IMR-90 (cell line): ENCODE results near the gene WDR90. TPM values are rescaled to one million over a fixed set of nuclear protein-coding genes. Genes with fewer than 3 reads are reported as not detected.

Source experiments
- ATAC-seq: fragments of 200-7000 bp; cut with Tn5 transposase; 2 replicates; pipeline ENCODE4 v1.9.1; 2020; ENCODE audit warnings: low read depth, mild to moderate bottlenecking, moderate library complexity
- BruUV-seq: library from RNA; stranded (reverse); fragments of 400-500 nt; replicated peaks from 2 replicates; lab custom pipeline; 2021; lab: Mats Ljungman, UMichigan
- CTCF ChIA-PET: fragments of 300-600 bp; formaldehyde crosslinking; extraction: SDS; loops from one replicate; lab custom pipeline; 2021; ENCODE audit warnings: antibody characterized with exemption; lab: Yijun Ruan, JAX
- POLR2A ChIA-PET: fragments of 300-600 bp; sonication (Branson Sonifier 250); formaldehyde crosslinking; loops from one replicate; lab custom pipeline; 2022; ENCODE audit warnings: antibody characterized with exemption; ENCODE audit not compliant: unreplicated experiment; lab: Charles Lee
- DNase-seq: peaks from one replicate; pipeline ENCODE4 v3.0.0; 2013
- H2AFZ ChIP-seq: replicated peaks from 2 replicates; pipeline ENCODE3; 2013; ENCODE audit warnings: low read length, mild to moderate bottlenecking; ENCODE audit not compliant: poor library complexity
- H2AK5ac ChIP-seq: 2 replicates; pipeline ENCODE4 v1.6.1; 2013; ENCODE audit warnings: low read depth, low read length, inconsistent platforms
- H2AK9ac ChIP-seq: replicated peaks from 2 replicates; pipeline ENCODE3; 2013; ENCODE audit warnings: mild to moderate bottlenecking, low read depth, low read length, moderate library complexity; ENCODE audit not compliant: poor library complexity
- H2BK120ac ChIP-seq: 2 replicates; pipeline ENCODE4 v1.6.1; 2013; ENCODE audit warnings: low read depth, low read length, inconsistent platforms
- H2BK15ac ChIP-seq: 3 replicates; pipeline ENCODE4 v1.6.1; 2013; ENCODE audit warnings: low read depth, low read length, inconsistent platforms
- H2BK20ac ChIP-seq: 2 replicates; pipeline ENCODE4 v1.6.1; 2013; ENCODE audit warnings: low read depth, mild to moderate bottlenecking, inconsistent platforms, low read length, moderate library complexity
- H2BK5ac ChIP-seq: 2 replicates; pipeline ENCODE4 v1.6.1; 2013; ENCODE audit warnings: mild to moderate bottlenecking, low read depth, low read length, inconsistent platforms; ENCODE audit not compliant: poor library complexity, severe bottlenecking
- H3K14ac ChIP-seq: replicated peaks from 2 replicates; pipeline ENCODE4 v1.6.1; 2013; ENCODE audit warnings: low read depth, low read length, inconsistent platforms
- H3K18ac ChIP-seq: 2 replicates; pipeline ENCODE4 v1.6.1; 2013; ENCODE audit warnings: low read depth, low read length, control low read depth
- H3K23ac ChIP-seq: 2 replicates; pipeline ENCODE4 v1.6.1; 2013; ENCODE audit warnings: low read depth, low read length, inconsistent platforms
- H3K27ac ChIP-seq: 2 replicates; pipeline ENCODE4 v1.5.1; 2013; ENCODE audit warnings: mild to moderate bottlenecking, control low read depth, low read length; ENCODE audit not compliant: insufficient read depth
- H3K27me3 ChIP-seq: 2 replicates; pipeline ENCODE4 v1.6.1; 2013; ENCODE audit warnings: low read length; ENCODE audit not compliant: control insufficient read depth, insufficient read depth
- H3K36me3 ChIP-seq: 2 replicates; pipeline ENCODE4 v1.6.1; 2013; ENCODE audit warnings: low read length, mixed read lengths; ENCODE audit not compliant: control insufficient read depth, insufficient read depth
- H3K4ac ChIP-seq: 2 replicates; pipeline ENCODE4 v1.6.1; 2013; ENCODE audit warnings: low read depth, low read length, inconsistent platforms
- H3K4me1 ChIP-seq: 2 replicates; pipeline ENCODE4 v1.6.1; 2013; ENCODE audit warnings: low read length, mixed read lengths; ENCODE audit not compliant: control insufficient read depth, insufficient read depth
- H3K4me2 ChIP-seq: 2 replicates; pipeline ENCODE4 v1.6.1; 2013; ENCODE audit warnings: low read depth, mild to moderate bottlenecking, control low read depth, low read length, moderate library complexity
- H3K4me3 ChIP-seq: 2 replicates; pipeline ENCODE4 v1.5.1; 2013; ENCODE audit warnings: low read depth, mild to moderate bottlenecking, control low read depth, low read length, moderate library complexity; ENCODE audit not compliant: insufficient read depth
- H3K56ac ChIP-seq: 2 replicates; pipeline ENCODE4 v1.6.1; 2013; ENCODE audit warnings: low read length, inconsistent platforms; ENCODE audit not compliant: insufficient read depth; ENCODE audit errors: extremely low read depth
- H3K79me1 ChIP-seq, 2 experiments: 2 replicates each; pipeline ENCODE4 v1.6.1; 2013; ENCODE audit warnings: low read length in 2 of 2, inconsistent platforms in 1 of 2, low read depth in 1 of 2
- H3K9ac ChIP-seq: 2 replicates; pipeline ENCODE4 v1.6.1; 2013; ENCODE audit warnings: low read depth, low read length, control low read depth
- H3K9me1 ChIP-seq: 2 replicates; pipeline ENCODE4 v1.6.1; 2013; ENCODE audit warnings: low read length, inconsistent platforms; ENCODE audit not compliant: insufficient read depth
- H3K9me3 ChIP-seq: 2 replicates; pipeline ENCODE4 v1.6.1; 2013; ENCODE audit warnings: low read length; ENCODE audit not compliant: control insufficient read depth, insufficient read depth
- H4K20me1 ChIP-seq: 2 replicates; pipeline ENCODE4 v1.6.1; 2013; ENCODE audit warnings: low read length, inconsistent platforms; ENCODE audit not compliant: insufficient read depth
- H4K5ac ChIP-seq: 2 replicates; pipeline ENCODE4 v1.6.1; 2013; ENCODE audit warnings: mild to moderate bottlenecking, low read depth, low read length, control low read depth
- H4K8ac ChIP-seq, 2 experiments: 2 replicates each; pipeline ENCODE4 v1.6.1; 2013; ENCODE audit warnings: low read depth in 2 of 2, low read length in 2 of 2, control low read depth in 1 of 2, inconsistent platforms in 1 of 2
- H4K91ac ChIP-seq: 2 replicates; pipeline ENCODE4 v1.6.1; 2013; ENCODE audit warnings: low read depth, low read length, inconsistent platforms; ENCODE audit not compliant: insufficient read depth
- BHLHE40 ChIP-seq: fragments of 150-350 bp; IDR thresholded peaks from 2 replicates; pipeline ENCODE4 v1.6.1; 2016; ENCODE audit warnings: mild to moderate bottlenecking, low read depth, low read length
- CHD1 ChIP-seq: IDR thresholded peaks from 2 replicates; pipeline ENCODE4 v1.6.1; 2012; ENCODE audit warnings: low read depth, low read length, improper control_type of control experiment
- FOS ChIP-seq: fragments of 150-350 bp; IDR thresholded peaks from 2 replicates; pipeline ENCODE4 v1.6.1; 2016; ENCODE audit warnings: low read depth, low read length
- MAZ ChIP-seq: IDR thresholded peaks from 2 replicates; pipeline ENCODE4 v1.6.1; 2012; ENCODE audit warnings: low read depth, mild to moderate bottlenecking, low read length, improper control_type of control experiment, moderate library complexity, borderline replicate concordance
- WGBS, 2 experiments: methylation state at CpG; one replicate each; pipeline versions ENCODE4 v1.1.5 to v1.1.7; 2013; ENCODE audit warnings: missing lambda C conversion rate in 2 of 2; ENCODE audit not compliant: insufficient read length in 1 of 2; ENCODE audit errors: extremely low coverage in 2 of 2; 5-methylcytosine and 5-hydroxymethylcytosine counted together
- dilution Hi-C: fragments of 300-500 bp; cut with HindIII; formaldehyde crosslinking; loops from one replicate; pipeline ENCODE4 v1.14.3; 2018; ENCODE audit warnings: low sequenced_read_pairs; ENCODE audit not compliant: unreplicated experiment
- in situ Hi-C: fragments of 300-500 bp; cut with MboI; formaldehyde crosslinking; loops from 3 replicates; pipeline ENCODE4 v1.14.3; 2019; ENCODE audit warnings: low sequenced_read_pairs, inconsistent platforms, mixed read lengths
- intact Hi-C: fragments of 100-400 bp; cut with micrococcal nuclease; formaldehyde crosslinking; loops from 2 replicates; pipeline ENCODE4 v1.10.0; 2022
- polyA plus RNA-seq, 3 experiments: library from polyadenylated mRNA; depleted of rRNA; stranded (reverse); fragments of >200 nt; gene quantifications; 2 replicates each; pipeline ENCODE4 v1.2.3, GENCODE V29; 2012; ENCODE audit warnings: low replicate concordance in 1 of 3
- total RNA-seq: library from RNA; depleted of rRNA; stranded (reverse); fragments of >200 nt; gene quantifications from 2 replicates; pipeline ENCODE4 v1.2.3, GENCODE V29; 2012
- TF ChIP-seq, protein P1 (sequence below): fragments of 150-350 bp; IDR thresholded peaks from 2 replicates; pipeline ENCODE4 v1.6.1; 2016; ENCODE audit warnings: low read depth, mild to moderate bottlenecking, low read length, moderate library complexity, borderline replicate concordance

Gene WDR90
- total and polyA plus RNA-seq, 2 of the 4 experiments (the other 2 are of a cell fraction): 1.4 to 18.7 TPM

DNA sequence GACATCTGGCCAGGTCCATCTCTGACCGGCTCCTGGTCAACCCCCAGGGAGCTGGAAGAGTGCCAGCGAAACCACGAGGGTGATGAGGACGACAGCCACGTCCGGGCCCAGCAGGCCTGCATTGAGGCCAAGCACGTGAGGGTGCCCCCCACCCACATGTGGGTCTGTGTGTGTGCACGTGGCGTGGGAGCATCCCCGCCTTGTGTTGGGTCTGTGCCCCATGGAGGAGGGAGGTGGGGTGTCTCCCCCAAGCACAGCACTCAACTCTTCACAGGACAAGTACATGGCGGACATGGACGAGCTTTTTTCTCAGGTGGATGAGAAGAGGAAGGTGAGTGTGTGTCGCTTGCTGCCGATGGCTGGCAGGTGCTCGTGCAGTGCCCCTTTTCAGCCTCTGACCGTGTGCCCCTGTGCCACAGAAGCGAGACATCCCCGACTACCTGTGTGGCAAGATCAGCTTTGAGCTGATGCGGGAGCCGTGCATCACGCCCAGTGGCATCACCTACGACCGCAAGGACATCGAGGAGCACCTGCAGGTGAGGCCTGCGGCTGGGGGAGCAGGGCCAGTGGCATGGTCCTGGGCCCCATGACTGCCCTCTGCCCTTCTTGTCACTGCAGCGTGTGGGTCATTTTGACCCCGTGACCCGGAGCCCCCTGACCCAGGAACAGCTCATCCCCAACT lies 32.7 kb downstream of the WDR90 start:
- peak overlapping the region; percentile 72 for H2AK9ac ChIP-seq
- peaks cover 15% of the 10 kb centered on the region for H3K9me1 ChIP-seq
- no peaks in the 10 kb centered on the region for H3K27me3 ChIP-seq
- intact Hi-C loops (no loop called here), dilution Hi-C loops (no loop called here), in situ Hi-C loops (no loop called here)
- H3K23ac ChIP-seq: no peak overlapping the region
- no peak overlapping the region for H3K4ac ChIP-seq
- H3K4me3 ChIP-seq: peak overlapping the region; percentile 96; the same call in 1 of the 2 replicates
- no peak overlapping the region for H4K8ac ChIP-seq
- peaks cover 34% of the 10 kb centered on the region for H4K20me1 ChIP-seq
- no peak overlapping the region for H2BK15ac ChIP-seq
- H3K9me3 ChIP-seq: no peaks in the 10 kb centered on the region
- no CpG with 5 or more reads among the region's 28 CpGs for WGBS, 2 experiments
- no peak overlapping the region for H2BK20ac ChIP-seq
- H3K27ac ChIP-seq: no peak overlapping the region; the same call in 1 of the 2 replicates
- peak overlapping the region; percentile 43 for H2AFZ ChIP-seq
- H3K18ac ChIP-seq: no peak overlapping the region
- peaks cover 9 to 43% of the 10 kb centered on the region in 2 experiments; a peak in 3 of 4 replicates for H3K79me1 ChIP-seq
- BruUV-seq: TSS peak; percentile 91
- H3K4me1 ChIP-seq: peaks cover 20% of the 10 kb centered on the region
- peak overlapping the region; percentile 98; the same call in 1 of the 2 replicates for H3K4me2 ChIP-seq
- no peak overlapping the region for H2BK120ac ChIP-seq
- no peak overlapping the region for H3K56ac ChIP-seq
- no peak overlapping the region for H3K9ac ChIP-seq
- H2BK5ac ChIP-seq: no peak overlapping the region
- H4K91ac ChIP-seq: no peak overlapping the region
- CTCF ChIA-PET: no interaction called here
- H2AK5ac ChIP-seq: peak overlapping the region; percentile 13; the same call in 1 of the 2 replicates
- DNase-seq: no peak
- ATAC-seq: no peak
- no peak overlapping the region for H4K5ac ChIP-seq
- H3K14ac ChIP-seq: no peak overlapping the region
- TF ChIP-seq CHD1: no peak
- no peak for TF ChIP-seq FOS
- TF ChIP-seq BHLHE40: 0 out of 2 replicates have a peak, but pooled peaks have one; percentile 5
- TF ChIP-seq MAZ: no peak
- TF ChIP-seq, protein P1, sequence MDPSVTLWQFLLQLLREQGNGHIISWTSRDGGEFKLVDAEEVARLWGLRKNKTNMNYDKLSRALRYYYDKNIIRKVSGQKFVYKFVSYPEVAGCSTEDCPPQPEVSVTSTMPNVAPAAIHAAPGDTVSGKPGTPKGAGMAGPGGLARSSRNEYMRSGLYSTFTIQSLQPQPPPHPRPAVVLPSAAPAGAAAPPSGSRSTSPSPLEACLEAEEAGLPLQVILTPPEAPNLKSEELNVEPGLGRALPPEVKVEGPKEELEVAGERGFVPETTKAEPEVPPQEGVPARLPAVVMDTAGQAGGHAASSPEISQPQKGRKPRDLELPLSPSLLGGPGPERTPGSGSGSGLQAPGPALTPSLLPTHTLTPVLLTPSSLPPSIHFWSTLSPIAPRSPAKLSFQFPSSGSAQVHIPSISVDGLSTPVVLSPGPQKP: no peak
- H3K36me3 ChIP-seq: peaks cover 36% of the 10 kb centered on the region
- POLR2A ChIA-PET: no interaction called here
